ENCODE data around the gene CD160.
"Not testable (repeated sequence)": the region's sequence is repeated elsewhere in the genome, so short reads cannot be mapped to it uniquely, and the experiment has no call there.

- TF ChIP-seq, protein P1, sequence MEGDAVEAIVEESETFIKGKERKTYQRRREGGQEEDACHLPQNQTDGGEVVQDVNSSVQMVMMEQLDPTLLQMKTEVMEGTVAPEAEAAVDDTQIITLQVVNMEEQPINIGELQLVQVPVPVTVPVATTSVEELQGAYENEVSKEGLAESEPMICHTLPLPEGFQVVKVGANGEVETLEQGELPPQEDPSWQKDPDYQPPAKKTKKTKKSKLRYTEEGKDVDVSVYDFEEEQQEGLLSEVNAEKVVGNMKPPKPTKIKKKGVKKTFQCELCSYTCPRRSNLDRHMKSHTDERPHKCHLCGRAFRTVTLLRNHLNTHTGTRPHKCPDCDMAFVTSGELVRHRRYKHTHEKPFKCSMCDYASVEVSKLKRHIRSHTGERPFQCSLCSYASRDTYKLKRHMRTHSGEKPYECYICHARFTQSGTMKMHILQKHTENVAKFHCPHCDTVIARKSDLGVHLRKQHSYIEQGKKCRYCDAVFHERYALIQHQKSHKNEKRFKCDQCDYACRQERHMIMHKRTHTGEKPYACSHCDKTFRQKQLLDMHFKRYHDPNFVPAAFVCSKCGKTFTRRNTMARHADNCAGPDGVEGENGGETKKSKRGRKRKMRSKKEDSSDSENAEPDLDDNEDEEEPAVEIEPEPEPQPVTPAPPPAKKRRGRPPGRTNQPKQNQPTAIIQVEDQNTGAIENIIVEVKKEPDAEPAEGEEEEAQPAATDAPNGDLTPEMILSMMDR (IDR thresholded peaks at IDR 0.05): not testable (repeated sequence)
- not testable (repeated sequence) for TF ChIP-seq EP300, POLR2A (IDR thresholded peaks at IDR 0.05)
These were observed 47.6 kb downstream of the CD160 start for GRCh38 chr1:145766926-145767325.
